NCI-H524 treated with DMSO at 0.1 percent for 48 hours (cell line): ENCODE results near the gene ACVR1.

Experiments
- DNase-seq: peaks from one replicate; lab custom pipeline; 2025; lab: John Stamatoyannopoulos, UW

ACVR1 gene

GRCh38 chr2:157699009-157699408 lies 177.1 kb downstream of the ACVR1 start:
- no peak for DNase-seq

GRCh38 chr2:157698430-157698829 lies 177.7 kb downstream of the ACVR1 start:
- no peak for DNase-seq

GRCh38 chr2:157696036-157696435 lies 180.1 kb downstream of the ACVR1 start:
- DNase-seq = no peak

GRCh38 chr2:157692768-157693167 lies 183.4 kb downstream of the ACVR1 start:
- DNase-seq = no peak

GRCh38 chr2:157691695-157692094 lies 184.4 kb downstream of the ACVR1 start:
- no peak for DNase-seq

GRCh38 chr2:157691131-157691530 lies 185.0 kb downstream of the ACVR1 start:
- DNase-seq = no peak
